GM18508 (cell line): ENCODE results near the gene DLG5.

Experiments
- ATAC-seq: cut with Tn5 transposase; IDR thresholded peaks from one replicate; pipeline ENCODE4 v1.9.1; 2021; ENCODE audit warnings: moderate number of reproducible peaks; ENCODE audit not compliant: insufficient read depth, unreplicated experiment

The DLG5 gene

GRCh38 chr10:77913090-77913489 lies 13.5 kb downstream of the DLG5 start:
- no peak for ATAC-seq

- no peak for ATAC-seq
These were observed 14.0 kb downstream of the DLG5 start for GRCh38 chr10:77912576-77912975.

DNA sequence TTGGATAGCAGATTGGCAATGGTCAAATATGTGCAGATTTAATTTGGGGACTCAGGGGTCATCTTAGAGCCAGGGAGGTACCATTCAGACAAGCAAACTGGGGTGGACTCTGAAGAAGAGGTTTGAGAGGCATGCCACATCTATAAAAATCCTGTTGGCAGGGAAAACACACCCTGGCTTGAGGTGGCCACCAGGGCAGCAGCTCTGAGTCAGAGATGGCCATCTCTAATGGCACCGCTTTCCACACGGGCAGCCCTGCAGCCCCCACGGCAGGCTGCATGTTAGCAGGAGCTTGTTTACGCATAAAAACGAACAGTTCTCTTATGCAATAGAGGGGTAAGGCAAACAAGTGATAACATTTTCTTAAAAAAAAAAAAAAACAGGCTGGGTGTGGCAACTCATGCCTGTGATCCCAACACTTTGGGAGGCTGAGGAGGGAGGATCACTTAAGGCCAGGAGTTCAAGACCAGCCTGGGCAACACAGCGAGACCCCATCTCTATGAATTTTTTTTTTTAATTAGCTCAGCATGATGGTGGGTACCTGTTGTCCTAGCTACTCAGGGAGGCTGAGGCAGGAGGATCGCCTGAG lies 14.9 kb downstream of the DLG5 start:
- no peak for ATAC-seq

DNA sequence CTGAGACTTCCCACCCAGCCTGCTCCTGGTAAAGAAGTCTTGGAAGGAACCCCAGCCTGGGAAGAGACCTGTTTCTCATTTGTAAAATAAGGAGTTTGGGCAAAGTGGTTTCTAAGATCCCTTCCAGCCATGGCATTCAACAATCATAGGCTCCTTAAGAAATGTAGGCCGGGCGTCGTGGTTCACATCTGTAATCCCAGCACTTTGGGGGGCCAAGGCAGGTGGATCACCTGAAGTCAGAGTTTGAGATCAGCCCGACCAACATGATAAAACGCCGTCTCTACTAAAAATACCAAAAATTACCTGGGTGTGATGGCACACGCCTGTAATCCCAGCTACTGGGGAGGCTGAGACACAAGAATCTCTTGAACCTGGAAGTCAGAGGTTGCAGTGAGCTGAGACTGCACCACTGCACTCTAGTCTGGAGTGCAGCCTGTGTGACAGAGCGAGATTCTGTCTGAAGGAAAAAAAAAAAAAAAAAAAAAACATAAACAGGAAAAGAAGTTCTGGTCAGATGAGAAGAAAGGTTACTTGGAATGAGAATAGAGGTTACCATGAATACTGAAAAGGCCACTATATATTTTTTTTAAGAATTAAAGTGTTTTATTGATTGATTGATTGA lies 15.9 kb downstream of the DLG5 start:
- ATAC-seq = no peak

- no peak for ATAC-seq
These were observed 16.7 kb downstream of the DLG5 start for GRCh38 chr10:77909749-77910375.

DNA sequence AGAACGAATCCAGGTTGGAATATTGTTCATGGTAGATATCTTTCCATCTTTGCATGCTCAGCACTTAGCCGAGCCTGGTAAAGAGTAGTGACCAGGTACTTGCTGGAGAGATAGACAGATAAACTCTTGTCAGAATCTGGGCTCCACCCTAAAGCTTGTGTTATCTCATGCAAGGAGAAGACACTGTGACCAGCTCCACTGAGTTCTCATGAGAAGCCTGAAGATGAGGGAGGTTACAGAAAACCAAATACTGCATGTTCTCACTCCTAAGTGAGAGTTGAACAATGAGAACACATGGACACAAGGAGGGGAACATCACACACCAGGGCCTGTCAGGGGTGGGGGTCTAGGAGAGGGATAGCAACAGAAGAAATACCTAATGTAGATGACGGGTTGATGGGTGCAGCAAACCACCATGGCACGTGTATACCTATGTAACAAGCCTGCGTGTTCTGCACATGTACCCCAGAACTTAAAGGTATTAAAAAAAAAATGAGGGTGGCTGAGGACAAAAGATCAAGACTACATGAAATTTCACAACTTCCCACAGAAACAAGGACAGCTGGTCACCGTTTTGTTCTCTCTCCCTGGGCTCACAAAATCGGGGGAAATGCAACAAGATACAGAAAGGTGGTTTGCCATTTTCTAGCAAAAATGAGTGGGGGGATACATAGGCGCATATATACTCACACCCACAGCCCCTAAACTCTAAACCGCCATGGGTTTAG lies 17.4 kb downstream of the DLG5 start:
- no peak for ATAC-seq

DNA sequence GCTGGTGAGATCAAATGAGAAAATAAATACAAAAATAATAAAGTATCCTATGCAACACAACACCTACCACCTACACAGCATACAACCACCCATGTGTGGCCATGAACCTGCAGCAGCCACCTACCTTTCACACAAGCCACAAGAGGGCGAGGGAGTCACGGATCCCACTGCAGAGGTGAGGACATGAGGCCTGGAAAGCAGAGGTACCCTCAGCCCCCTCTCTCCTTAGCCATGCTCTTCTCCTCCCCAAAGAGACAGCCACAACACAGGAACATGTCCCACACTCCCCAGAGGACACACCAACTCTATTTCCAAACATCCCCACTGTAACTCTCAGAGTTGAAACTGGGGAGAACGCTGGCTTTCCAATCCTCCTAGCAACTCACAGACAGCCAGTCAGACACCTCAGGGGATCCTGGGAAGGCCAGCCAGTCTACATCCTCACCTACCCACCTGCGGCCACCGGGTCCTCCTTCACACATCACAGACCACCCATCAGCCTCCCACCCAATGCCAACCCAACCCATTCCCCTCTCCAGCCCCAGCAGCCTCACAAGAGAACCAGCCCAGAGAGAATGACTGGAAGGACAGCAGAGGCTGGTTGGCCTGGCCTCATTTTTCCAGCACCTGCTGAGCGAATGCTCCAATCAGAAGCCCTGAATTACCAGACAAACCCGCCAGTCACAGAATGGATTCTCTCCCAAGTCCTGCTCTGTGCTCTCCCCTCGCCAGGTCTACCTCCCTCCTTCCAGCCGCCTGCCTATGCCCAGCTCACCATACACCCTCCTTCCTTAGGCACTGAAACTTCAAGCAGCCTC lies 18.4 kb downstream of the DLG5 start:
- no peak for ATAC-seq

DNA sequence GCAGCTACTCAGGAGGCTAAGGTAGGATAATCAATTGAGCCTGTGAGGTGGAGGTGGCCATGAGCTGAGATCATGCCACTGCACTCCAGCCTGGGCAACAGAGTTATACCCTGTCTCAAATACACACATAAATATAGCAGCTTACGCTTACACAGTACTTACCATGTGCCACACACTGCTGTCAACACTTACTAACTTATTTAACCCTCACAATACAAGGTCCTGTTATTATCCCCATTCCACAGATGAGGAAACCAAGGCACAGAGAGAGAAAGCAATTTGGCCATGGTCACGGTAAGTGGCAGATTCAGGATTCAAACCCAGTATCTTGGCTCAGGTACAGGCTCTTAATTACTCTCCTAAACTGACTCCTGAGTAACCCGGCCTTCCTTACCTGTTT lies 19.1 kb downstream of the DLG5 start:
- ATAC-seq = no peak

DNA sequence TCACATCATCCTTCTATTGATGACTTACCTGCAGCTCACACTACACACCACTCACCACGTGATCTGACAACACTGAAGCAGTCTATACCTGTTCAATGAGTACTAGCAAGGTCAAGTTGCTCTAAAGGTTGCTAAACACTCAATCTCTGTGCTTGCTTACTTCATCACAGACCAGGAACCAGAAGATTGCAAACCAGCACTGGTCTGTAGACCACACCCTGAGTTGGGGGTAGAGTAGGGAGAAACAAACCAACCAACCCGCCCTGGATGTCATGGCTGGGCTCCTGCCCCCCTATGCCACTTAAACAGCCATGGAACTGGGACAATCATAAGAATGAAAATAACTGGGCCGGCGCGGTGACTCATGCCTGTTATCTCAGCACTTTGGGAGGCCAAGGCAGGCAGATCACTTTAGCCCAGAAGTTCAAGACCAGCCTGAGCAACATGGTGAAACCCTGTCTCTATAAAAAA lies 19.6 kb downstream of the DLG5 start:
- no peak for ATAC-seq

GRCh38 chr10:77905781-77906180 lies 20.8 kb downstream of the DLG5 start:
- ATAC-seq = no peak

- no peak for ATAC-seq
These were observed 21.3 kb downstream of the DLG5 start for GRCh38 chr10:77905086-77905748.

GRCh38 chr10:77904100-77904840 lies 22.3 kb downstream of the DLG5 start:
- no peak for ATAC-seq

DNA sequence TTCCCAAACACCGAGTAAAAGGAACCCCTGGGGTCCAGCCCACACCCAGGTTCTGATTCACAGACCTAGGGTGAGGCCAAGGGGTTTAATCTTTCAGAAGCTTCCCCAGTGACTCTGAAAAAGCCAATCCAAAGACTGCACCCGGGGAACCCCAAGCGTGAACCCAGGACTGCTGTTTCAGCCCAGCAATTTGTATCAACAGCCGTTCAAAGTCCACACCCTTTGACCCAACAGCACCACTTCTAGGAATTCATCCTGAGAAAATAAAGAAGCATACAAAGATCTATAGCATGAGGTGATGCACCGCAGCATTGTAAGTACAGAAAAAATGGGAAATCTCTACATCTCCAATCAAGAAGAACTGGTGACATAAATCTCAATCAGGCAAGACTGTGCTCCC lies 24.4 kb downstream of the DLG5 start:
- ATAC-seq = no peak

- no peak for ATAC-seq
These were observed 24.8 kb downstream of the DLG5 start for GRCh38 chr10:77901743-77902142.

DNA sequence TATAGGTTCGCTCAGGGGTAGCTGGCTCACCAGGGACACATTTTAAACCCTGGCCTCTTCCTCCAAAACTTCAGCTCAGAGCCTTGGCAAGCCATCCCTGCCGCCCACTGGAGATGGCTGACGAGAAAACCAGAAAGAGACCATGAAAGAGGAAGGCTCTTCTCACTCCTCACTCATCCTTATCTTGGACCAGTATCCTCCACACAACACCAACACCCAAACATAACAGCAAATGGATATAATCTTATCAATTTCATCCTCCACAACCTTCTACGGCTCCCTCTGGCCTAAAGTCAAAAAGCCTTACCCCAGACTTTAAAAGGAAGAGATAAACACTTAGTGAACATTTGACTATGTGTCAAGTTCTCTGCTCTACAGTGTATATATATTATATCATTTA lies 26.9 kb downstream of the DLG5 start:
- no peak for ATAC-seq

DNA sequence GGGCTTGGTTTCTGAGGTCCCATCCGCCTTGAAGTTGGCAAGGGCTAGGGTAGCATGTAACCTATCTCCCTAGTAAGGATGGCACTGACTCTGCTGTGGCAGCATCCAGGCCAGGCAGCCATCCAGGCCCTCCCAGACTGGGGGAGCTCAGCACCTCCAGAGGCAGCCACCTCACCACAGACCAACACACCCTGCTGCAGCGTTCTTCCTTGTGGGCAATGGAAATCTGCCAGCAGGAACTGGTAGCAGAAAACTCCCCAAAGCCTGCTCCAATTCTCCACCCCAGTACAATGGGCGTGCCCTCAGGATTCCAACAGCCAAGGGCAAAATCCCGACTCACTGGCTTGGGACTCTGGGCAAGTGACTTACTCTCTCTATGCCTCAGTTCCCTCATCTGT lies 27.5 kb downstream of the DLG5 start:
- no peak for ATAC-seq

DNA sequence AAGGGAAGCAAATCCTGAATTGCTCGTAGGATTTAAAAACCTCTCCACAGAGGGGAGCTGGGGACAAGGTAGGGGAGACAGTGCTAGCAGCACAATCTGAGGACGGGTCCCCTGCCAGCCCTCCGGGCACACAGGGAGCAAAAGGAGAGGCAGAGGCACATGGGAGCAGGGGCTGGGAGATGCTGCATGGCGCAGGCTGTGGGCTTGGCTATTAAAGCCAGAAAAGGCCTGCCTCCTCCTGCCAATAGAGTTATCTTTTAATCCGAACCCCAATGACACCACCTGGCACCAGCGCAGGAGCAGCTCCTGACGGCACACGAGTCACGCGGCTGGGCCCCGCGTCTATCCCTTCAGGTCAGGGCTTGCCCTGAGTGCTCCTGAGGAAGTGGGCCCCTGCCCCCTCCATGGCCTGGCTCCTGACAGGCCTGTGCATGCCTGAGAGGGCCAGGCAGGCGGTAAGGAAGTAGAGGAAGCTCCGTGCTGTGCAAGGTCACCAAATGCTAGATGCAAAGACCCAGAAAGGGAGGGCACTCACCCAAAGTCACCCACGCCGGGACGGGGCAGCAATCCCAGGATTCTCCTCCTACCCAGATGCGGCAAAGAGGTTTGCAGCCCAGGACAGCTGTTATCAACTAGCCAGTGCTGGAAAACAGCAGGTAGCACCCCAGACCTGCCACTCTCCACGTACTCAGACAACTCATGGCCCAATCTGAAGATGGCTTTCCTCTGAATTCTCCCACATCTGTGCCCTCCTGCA lies 28.1 kb downstream of the DLG5 start:
- ATAC-seq = no peak

DNA sequence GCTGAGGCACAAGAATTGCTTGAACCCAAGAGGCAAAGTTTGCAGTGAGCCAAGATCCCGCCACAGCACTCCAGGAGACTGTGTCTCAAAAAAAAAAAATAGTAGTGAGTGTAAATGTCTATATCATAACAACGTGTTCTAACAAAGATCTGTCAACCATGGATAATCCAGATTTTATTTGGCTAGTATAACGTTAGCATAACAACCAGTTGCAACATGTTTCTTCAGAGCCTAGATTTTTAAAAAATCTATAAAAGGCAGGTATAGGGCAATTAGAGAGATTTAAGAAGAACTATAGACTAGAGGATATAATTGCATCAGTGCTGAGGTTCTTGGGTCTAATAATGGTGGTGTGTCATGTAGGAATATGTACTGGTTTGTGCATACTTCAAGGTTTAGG lies 30.5 kb downstream of the DLG5 start:
- ATAC-seq = no peak

GRCh38 chr10:77894058-77894457 lies 32.5 kb downstream of the DLG5 start:
- no peak for ATAC-seq
